MCF 10A (cell line): Measurements from ENCODE around the gene LIM2. TPM values are rescaled to one million over a fixed set of nuclear protein-coding genes. Genes with fewer than 3 reads are reported as not detected.

Experiments used
- BruUV-seq: library from RNA; stranded (reverse); fragments of 400-500 nt; replicated peaks from 2 replicates; lab custom pipeline; 2021; lab: Mats Ljungman, UMichigan
- CTCF ChIA-PET: fragments of 300-600 bp; sonication (Branson Sonifier 250); formaldehyde crosslinking; extraction: SDS; loops from one replicate; lab custom pipeline; 2021; ENCODE audit warnings: antibody characterized with exemption, inconsistent platforms; lab: Yijun Ruan, JAX
- POLR2A ChIA-PET: fragments of 300-600, 350-650 bp; sonication (Branson Sonifier 250); formaldehyde crosslinking; extraction: SDS; loops from one replicate; lab custom pipeline; 2020; ENCODE audit warnings: antibody characterized with exemption, inconsistent platforms; lab: Yijun Ruan, JAX
- DNase-seq: peaks from one replicate; pipeline ENCODE4 v3.0.0-alpha.2; 2018; ENCODE audit not compliant: unreplicated experiment
- H3K27ac Mint-ChIP-seq: one replicate; pipeline ENCODE4 v1.8.0; 2022; ENCODE audit warnings: mild to moderate bottlenecking, low read depth, mixed read lengths; ENCODE audit not compliant: unreplicated experiment
- H3K27me3 Mint-ChIP-seq: one replicate; pipeline ENCODE4 v1.8.0; 2022; ENCODE audit warnings: mixed read lengths; ENCODE audit not compliant: insufficient read depth, unreplicated experiment
- H3K36me3 Mint-ChIP-seq: one replicate; pipeline ENCODE4 v1.8.0; 2022; ENCODE audit warnings: mild to moderate bottlenecking, moderate library complexity, mixed read lengths; ENCODE audit not compliant: insufficient read depth, unreplicated experiment
- H3K4me1 Mint-ChIP-seq: one replicate; pipeline ENCODE4 v1.8.0; 2022; ENCODE audit warnings: mixed read lengths; ENCODE audit not compliant: insufficient read depth, unreplicated experiment
- H3K4me3 Mint-ChIP-seq: one replicate; pipeline ENCODE4 v1.8.0; 2022; ENCODE audit warnings: mild to moderate bottlenecking, moderate library complexity, mixed read lengths; ENCODE audit not compliant: unreplicated experiment
- H3K9me3 Mint-ChIP-seq: one replicate; pipeline ENCODE4 v1.8.0; 2022; ENCODE audit warnings: mixed read lengths; ENCODE audit not compliant: unreplicated experiment
- intact Hi-C: fragments of 100-400 bp; cut with micrococcal nuclease; formaldehyde crosslinking; loops from 2 replicates; pipeline ENCODE4 v1.14.1; 2022
- total RNA-seq: library from RNA; stranded (reverse); gene quantifications from 2 replicates; pipeline ENCODE4 v1.2.3, GENCODE V29; 2022
- TF ChIP-seq, protein P1 (sequence below): fragments of 200-600 bp; IDR thresholded peaks from one replicate; pipeline ENCODE4 v1.8.0; 2022; ENCODE audit warnings: antibody characterized with exemption, mild to moderate bottlenecking; ENCODE audit not compliant: unreplicated experiment

The LIM2 gene
- total RNA-seq, 1 experiment from 2014 or later = not detected

DNA sequence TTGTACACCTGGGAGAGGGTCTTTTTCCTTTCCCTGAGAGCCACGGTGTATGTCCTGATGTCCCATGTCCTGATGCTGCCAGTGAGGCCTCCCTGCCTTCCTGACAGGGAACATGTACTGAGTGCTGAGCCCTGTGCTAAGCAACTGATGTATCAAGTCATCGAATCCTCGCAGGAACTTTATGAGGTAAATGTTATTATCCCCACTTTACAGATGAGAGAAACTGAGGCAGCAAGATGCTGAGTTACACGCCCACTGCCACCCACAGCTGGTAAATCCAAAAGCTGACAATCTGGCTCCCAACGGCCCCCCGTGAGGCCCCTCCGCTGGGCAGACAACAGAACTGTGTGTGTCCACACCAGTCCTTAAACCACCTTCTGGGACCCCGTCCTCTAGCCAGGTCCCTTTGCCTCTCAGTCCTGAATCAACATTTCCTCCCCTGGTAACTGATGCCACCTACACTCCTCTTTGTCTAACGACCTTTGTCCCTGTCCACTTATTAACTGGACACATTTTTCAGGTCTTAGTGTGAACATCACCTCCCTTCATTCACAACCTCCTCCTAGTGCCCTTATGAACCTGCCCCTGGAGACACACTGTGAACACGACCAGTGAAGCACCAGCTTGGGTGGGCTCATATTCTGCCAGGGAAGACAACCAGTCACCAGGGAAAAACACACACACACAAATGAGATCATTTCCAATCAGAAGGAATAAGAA lies 40.4 kb downstream of the LIM2 start:
- CTCF ChIA-PET = interaction anchor here (0.6 to 1.2 kb wide), 3 partner anchors 50 to 1311 kb away, joined by 3 to 5 read pairs (median 4); no protein-coding TSS in a partner anchor
- Mint-ChIP-seq H3K4me1 (no peaks in the 10 kb centered on the region), H3K27me3 (no peaks in the 10 kb centered on the region), H3K9me3 (no peaks in the 10 kb centered on the region), H3K36me3 (peaks cover 22% of the 10 kb centered on the region), H3K4me3 (no peak overlapping the region), H3K27ac (no peak overlapping the region)
- intact Hi-C loops = no loop called here
- DNase-seq = no peak
- TF ChIP-seq, protein P1, sequence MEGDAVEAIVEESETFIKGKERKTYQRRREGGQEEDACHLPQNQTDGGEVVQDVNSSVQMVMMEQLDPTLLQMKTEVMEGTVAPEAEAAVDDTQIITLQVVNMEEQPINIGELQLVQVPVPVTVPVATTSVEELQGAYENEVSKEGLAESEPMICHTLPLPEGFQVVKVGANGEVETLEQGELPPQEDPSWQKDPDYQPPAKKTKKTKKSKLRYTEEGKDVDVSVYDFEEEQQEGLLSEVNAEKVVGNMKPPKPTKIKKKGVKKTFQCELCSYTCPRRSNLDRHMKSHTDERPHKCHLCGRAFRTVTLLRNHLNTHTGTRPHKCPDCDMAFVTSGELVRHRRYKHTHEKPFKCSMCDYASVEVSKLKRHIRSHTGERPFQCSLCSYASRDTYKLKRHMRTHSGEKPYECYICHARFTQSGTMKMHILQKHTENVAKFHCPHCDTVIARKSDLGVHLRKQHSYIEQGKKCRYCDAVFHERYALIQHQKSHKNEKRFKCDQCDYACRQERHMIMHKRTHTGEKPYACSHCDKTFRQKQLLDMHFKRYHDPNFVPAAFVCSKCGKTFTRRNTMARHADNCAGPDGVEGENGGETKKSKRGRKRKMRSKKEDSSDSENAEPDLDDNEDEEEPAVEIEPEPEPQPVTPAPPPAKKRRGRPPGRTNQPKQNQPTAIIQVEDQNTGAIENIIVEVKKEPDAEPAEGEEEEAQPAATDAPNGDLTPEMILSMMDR = no peak
- POLR2A ChIA-PET = no interaction called here
- no TSS peak for BruUV-seq

DNA sequence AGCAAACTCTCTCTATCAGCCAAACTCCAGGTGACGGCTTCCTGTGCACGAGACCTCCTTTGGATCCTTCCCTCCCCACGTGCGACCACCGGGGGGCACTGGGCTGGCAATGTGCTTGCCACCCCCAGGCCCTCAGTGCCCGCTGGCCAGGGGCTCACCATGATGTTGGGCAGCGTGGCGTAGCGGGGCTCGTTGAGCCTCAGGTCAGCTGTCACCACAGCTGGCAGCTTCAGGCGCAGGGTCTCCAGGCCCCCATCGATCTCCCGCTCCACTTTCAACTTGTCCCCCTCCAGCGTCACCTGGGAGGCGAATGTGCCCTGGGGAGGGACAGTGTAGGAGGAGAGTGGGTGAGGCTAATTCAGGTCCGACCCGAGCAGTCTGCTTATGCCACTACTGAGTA lies 41.0 kb downstream of the LIM2 start:
- Mint-ChIP-seq H3K36me3 (peaks cover 22% of the 10 kb centered on the region), H3K4me1 (no peaks in the 10 kb centered on the region), H3K27me3 (no peaks in the 10 kb centered on the region), H3K27ac (no peak overlapping the region), H3K4me3 (no peak overlapping the region), H3K9me3 (no peaks in the 10 kb centered on the region)
- CTCF ChIA-PET = interaction anchor here (1.1 kb wide), 1 partner anchor 378 kb away, joined by 3 read pairs; no protein-coding TSS in a partner anchor
- TF ChIP-seq, protein P1 = no peak
- no peak for DNase-seq
- intact Hi-C loops = no loop called here
- POLR2A ChIA-PET = no interaction called here
- BruUV-seq = no TSS peak

- BruUV-seq = no TSS peak
- DNase-seq = no peak
- ChIA-PET POLR2A (interaction anchor here (1.5 kb wide), 1 partner anchor 20 kb away, joined by 4 read pairs; no protein-coding TSS in a partner anchor), CTCF (interaction anchor here (1.2 kb wide), 1 partner anchor 21 kb away, joined by 3 read pairs; the partner anchor contains the start of gene ETFB)
- Mint-ChIP-seq H3K4me3 (no peak overlapping the region), H3K36me3 (peaks cover 14% of the 10 kb centered on the region), H3K4me1 (peaks cover 5% of the 10 kb centered on the region), H3K27ac (no peak overlapping the region), H3K27me3 (no peaks in the 10 kb centered on the region), H3K9me3 (no peaks in the 10 kb centered on the region)
- intact Hi-C loops = no loop called here
- TF ChIP-seq, protein P1 = no peak
Observed at GRCh38 chr19:51345076-51345620, 42.6 kb downstream of the LIM2 start.
